ENCODE data around the gene STX12.
"Not testable (repeated sequence)": the region's sequence is repeated elsewhere in the genome, so short reads cannot be mapped to it uniquely, and the experiment has no call there.

The STX12 gene

DNA sequence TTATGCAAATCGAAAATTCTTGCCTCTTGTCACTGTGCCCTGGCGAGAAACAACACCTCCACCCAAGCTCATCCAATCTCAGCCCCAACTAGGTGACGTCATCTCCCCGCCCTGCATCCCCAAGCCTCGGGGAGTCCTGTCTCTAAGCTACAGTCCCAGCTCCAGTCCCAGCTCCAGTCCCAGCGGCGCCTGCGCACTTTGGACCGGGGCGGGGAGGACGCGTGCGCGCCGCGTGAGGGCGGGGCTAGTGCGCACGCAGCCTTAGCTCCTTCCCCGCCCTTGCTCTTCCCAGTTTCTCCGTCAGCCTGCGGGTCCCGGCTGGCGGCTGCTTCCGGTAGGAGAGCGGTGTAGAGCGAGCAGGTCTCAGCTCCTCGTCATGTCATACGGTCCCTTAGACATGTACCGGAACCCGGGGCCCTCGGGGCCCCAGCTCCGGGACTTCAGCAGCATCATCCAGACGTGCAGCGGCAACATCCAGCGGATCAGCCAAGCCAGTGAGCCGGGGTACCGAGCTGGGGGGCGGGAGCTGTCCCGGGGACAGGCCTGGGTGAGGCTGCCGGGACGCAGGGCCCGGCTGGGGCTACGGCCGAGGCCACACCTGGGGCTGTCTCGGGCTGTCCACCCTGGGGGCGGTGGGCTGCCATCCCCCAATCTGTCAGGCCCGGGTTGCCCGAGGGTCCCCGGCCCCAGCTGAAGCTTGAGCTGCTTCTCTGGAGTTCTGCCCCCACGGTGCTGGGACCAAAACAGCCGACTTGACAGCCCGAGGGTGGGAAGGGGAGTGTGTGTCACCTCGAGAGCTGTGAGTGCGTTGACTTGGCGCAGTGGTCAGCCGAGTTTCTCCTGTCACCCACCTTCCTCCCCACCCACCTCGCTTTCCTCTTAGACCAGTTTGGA lies at the start of gene STX12:
TSS of gene STX12 (plus strand) at position 288 of the 894 bp plus-strand sequence. CDS start at position 377, 89 bp downstream.
- peak; percentile 99 for DNase-seq

DNA sequence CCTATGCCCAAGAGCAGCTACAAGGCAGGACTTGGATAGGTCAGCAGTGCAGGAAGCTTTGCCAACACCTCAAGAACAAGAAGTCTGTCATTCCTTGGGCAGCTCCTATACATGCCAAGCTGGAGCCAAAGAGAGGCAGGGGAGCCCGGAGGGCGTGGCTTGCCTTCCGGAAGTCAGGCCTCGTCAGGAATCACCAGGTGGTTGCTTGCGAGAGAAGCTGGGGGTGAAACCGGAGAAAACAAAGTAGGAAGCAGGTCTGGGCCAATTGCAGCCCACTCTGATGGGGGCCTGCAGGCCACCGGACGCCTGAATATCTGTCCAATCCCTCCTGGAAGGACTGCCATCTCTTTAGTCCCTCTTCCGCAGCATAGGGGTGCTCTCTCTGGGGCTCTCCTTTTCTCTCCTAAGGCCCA lies 48.1 kb upstream of the STX12 start:
- no peak for DNase-seq

DNA sequence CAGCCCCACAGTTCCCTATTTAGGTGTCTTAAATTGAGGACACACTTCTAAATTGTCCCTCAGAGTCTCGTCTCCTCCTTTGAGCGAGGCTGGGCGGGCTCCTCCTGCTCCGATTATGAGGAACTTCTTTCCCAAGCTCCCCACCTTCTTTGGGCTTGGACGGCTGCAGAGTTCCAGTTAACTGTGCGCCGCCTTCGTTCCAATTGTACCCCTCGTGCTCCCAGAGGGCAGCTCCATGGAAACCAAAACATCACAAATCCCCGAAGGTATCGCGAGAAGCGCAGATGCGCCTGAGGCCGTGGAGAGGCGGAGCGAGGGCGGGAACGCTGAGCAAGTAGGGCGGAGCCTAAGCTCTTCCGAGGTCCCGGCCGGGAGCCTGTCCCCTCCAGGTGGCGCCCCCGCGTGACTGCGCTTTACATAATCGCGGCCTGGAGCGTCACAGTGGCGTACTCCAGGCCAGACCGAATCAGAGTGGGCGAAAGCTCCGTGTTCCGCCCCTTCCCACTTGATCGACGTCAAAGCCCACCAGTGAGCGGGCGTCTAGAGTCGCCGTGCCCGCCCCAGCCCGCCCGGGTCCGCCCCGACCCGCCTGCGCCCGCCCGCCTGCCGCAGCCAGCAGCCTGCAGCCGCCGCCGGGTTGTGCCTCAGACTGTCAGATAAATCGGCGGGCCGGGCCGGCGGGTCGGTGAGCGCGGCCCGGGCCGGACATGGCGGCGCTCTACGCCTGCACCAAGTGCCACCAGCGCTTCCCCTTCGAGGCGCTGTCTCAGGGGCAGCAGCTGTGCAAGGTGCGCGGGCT lies 47.4 kb upstream of the STX12 start, which contains the start of gene FAM76A:
TSS of gene FAM76A (plus strand) at position 588 of the 799 bp plus-strand sequence. CDS start at position 708, 120 bp downstream.
- peak; percentile 100 for DNase-seq

DNA sequence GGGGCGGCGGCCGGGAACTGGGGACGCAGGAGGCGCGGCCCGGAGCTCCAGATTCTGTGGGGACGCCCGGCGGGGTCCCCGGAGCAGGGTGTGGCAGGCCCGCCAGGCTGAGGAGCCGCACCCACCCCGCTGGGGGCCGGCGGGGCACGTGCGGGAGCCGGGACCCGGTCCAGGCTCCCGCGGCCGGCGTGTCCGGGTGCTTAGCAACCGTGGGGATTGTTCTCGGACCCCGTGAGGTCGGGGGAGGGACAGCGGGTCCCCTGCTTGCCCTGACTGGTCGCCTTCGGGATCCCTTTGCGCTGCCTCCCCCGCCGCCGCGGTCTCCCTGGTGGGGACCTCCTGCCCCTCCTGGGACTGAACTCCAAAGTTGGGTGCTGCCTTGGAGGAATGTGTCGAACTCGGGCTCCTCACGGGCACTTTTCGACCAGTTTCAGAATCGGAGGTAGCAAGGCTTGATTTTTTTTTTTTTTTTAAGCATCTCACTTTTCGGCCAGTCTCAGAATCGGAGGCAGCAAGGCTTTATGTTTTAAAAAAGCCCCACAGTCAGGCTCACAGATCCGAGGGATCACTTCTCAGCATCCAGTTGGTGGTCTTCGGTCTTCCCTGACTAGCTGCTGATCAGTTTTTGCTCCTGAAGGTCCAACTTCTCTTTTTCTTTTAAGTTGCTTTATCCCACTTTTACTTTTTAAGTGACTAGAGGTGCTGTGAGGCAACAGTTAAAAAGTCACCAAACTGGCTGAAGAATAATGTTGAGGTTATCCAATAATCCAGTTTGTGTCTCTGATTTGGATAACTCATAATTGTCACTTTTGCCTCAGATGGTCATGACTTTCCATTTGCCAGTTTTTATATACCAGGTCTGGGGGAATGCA lies 46.6 kb upstream of the STX12 start:
- DNase-seq, result no peak

DNA sequence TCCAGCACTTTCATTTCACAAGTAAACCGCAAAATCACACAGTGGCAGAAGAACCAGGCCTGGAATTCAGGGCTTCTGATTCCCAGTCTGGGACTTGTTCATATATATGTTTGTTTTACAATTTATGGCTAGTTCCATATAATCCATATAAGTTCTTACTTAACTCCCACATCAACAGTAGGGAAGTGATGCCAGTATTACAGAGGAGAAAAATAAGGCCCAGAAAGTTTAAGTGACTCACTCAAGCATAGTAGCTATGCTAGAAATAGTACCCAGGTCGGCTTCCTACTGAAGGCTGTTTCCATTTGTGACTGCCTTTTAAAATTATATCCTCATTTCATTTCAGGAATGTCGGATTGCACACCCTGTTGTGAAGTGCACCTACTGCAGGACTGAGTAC lies 45.9 kb upstream of the STX12 start:
- DNase-seq, result no peak

DNA sequence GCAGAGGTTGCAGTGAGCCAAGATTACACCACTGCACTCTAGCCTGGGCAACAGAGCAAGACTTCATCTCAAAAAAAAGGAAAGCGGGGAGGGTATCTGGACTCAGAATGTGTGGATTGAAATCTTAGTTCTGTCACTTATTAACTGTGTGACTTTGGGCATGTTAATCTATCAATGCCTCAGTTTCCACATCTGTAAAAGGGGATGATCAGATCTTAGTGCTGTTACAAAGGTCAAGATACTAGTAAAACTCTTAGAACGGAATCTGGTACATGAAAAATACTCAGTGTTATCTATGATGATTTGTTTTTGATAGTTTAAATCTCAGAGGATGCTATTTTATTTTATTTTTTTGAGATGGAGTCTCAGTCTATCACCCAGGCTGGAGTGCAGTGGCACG lies 36.8 kb upstream of the STX12 start:
- DNase-seq, result no peak

DNA sequence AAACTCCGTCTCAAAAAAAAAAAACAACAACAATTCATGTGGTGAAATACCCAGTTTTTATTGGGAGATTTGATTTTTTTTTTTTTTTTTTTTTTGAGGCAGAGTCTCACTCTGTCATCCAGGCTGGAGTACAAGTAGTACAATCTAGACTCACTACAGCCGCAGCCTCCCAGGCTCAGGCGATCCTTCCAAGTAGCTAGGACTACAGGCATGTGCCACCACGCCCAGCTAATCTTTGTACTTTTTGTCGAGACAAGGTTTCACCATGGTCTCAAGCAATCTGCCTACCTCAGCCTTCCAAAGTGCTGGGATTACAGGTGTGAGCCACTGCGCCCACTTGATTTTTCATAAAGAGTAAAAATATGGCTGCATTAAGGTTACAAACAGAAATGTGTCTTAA lies 31.9 kb upstream of the STX12 start:
- no peak for DNase-seq

DNA sequence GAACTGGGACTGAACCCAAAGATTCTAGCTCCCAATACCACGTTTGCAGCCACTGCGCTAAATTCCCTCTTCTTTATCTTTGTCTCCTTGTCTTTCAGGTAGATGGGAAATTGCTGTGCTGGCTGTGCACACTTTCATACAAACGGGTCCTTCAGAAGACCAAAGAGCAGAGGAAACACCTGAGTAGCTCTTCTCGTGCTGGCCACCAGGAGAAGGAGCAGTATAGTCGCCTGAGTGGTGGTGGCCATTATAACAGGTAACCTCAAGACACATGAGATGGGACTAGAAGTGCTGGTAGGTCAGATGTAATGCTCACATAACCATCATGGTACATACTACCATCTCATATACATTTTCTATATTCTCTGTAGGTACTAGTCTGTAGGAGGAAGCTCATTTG lies 28.5 kb upstream of the STX12 start:
- no peak for DNase-seq

DNA sequence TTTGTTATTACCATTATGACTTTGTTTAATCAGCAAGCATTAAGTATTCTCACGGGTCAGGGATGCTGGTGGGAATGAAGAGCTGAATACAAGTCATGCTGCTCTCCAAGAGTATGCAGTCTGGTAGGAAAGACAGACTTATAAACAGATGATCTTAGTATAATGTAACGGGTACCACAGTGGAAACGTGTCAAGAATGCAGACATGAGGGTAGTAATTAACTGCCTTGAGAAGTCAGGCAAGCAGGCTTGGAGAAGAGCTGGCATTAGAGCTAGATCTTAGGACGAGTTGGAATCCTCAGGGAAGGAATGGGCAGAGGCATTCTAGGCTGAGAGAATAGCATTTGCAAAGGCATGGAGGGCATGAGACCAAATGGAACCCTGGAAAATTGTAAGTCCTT lies 27.6 kb upstream of the STX12 start:
- DNase-seq, result no peak

DNA sequence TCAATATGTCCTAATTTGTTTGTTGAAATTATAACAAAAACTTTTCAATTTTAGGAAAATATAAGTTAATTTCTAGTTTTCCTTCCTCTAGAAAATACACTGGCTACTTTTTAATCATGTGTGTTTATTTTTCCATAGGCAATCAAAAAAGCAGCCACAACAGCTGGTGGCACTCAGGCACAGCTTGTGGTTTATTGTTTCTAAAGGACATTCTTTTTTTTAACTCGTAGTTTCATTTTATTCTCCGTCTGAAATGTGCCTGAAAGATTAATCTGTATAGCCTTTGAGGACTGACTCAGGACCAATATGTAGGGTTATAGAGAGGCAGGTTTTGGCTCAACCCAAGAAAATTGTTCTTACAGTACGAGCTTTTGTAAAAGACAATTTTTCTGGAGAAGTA lies 20.7 kb upstream of the STX12 start:
- DNase-seq, result no peak

DNA sequence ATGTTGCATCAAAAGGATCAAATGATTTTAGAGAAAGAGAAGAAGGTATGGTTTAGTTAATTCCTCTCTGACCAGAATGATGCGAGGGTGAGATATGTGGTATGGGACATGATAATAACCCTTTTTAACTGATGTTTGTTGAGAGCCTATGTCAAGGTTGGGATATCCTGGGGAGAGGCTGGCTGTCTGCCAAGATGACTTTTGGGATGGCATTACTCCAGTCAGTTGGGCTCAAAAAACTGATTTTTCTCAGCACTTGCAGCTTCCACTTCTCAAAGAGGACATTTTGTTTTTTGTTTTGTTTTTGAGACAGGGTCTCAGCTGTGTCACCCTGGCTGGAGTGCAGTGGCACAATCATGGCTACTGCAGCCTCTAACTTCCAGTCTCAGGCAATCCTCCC lies 17.7 kb upstream of the STX12 start:
- DNase-seq, result no peak

DNA sequence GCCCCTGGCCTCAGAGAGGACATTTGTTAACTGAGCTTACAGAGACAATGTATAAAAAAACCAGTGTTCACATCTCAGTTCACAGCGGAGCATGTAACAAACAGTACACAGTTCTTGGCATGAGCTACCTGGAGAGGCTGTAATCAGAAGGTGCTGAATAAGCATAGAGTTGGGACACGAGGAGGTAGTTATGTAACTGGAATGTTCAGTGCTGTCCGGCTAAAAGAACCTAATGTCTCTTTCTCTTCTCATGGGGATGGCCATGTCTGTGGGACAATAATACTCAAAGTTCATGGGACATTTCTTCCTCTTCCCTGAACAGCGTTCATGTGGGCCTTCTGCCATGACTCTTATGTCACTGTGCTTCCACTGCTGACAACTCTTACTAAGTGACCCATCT lies 17.2 kb upstream of the STX12 start:
- no peak for DNase-seq

DNA sequence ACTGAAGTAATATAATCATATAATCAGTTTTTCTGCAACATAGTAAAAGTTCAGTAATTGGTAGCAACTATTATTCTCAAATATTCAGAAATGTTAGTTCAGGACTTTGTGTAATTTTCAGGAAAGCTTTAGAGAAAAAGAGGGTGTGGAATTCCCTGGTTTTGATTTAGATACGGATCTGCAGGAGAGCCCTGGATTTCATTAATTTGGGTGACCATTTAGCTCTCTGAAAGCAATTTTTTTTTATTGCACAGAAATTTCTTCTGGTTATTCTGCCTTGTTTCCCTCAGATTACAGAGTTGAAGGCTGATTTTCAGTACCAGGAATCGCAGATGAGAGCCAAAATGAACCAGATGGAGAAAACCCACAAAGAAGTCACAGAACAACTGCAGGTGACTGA lies 13.8 kb upstream of the STX12 start:
- no peak for DNase-seq

DNA sequence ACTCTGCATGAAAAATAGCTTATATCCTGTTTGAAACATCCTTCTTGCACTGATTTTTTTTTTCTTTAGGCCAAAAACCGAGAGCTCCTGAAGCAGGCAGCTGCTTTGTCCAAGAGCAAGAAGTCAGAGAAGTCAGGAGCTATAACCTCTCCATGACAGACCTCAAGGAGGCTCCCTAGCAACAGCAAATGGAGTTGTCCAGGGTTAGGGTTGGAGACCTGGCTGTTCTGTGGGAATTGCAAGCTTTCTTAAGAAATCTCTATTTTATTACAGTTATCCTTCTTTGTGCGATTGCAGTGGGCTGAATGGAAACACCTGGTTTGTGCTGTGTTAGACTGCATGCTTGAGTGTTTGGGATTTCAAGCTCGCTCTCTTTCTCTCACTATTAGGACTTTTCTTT lies 12.6 kb upstream of the STX12 start:
- no peak for DNase-seq

DNA sequence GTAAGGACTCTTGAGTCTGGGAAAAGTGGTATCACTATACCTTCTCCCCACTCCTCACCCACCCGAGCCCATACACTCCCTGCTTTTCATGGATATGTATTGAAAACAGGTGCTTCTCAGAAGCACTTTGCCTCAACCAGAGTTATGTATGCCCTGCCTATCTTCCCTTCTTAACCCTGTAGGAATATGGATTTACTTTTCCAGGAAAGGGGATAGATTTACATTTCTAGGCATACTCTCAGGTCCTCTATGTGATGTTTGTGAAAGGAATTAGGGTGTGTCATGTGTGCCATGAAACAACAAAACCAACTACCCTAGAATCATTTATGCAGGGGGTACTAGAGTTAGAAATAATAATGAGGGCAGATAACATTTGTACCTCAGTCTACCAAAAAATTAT lies 11.0 kb upstream of the STX12 start:
- no peak for DNase-seq

DNA sequence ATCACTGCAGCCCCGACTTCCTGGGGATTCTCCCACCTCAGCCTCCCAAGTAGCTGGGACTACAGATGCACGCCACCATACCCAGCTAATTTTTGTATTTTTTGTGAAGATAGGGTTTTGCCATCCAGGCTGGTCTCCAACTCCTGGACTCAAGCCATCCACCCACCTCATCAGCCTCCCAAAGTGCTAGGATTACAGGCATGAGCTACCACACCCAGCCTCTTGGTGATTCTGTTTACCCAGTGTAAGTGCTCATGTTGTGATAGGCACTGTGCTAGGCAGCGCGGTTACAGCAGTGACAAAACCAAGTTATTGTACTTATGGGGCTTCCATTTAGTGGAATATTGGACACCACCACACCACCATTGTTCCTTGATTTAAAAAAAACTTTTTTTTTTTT lies 9.7 kb upstream of the STX12 start:
- DNase-seq, result no peak

DNA sequence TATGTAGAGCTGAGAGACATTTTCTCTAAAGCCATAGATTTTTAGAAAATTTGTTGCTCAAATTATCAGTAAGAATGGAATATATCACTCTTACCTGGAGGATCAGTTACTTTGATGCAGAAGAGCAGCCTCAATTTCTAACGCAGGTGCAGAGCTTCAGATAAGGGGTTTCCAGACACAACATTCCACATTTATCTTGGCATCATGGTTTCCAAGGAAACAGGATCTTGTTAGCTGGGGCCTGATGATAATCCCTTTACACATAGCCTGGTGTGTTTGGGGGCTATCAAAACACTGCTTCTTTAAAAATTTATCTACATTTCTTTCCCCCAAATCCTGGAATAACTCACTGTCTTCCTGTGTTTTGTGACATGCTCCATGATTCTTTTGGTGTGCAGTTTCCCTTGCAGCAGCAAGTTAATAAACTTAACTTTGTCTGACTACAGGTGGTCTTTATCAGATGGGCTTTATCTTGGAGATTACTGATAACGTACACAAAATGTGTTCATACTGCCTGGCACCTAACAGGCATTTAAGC lies 2.7 kb upstream of the STX12 start:
- DNase-seq, result no peak

DNA sequence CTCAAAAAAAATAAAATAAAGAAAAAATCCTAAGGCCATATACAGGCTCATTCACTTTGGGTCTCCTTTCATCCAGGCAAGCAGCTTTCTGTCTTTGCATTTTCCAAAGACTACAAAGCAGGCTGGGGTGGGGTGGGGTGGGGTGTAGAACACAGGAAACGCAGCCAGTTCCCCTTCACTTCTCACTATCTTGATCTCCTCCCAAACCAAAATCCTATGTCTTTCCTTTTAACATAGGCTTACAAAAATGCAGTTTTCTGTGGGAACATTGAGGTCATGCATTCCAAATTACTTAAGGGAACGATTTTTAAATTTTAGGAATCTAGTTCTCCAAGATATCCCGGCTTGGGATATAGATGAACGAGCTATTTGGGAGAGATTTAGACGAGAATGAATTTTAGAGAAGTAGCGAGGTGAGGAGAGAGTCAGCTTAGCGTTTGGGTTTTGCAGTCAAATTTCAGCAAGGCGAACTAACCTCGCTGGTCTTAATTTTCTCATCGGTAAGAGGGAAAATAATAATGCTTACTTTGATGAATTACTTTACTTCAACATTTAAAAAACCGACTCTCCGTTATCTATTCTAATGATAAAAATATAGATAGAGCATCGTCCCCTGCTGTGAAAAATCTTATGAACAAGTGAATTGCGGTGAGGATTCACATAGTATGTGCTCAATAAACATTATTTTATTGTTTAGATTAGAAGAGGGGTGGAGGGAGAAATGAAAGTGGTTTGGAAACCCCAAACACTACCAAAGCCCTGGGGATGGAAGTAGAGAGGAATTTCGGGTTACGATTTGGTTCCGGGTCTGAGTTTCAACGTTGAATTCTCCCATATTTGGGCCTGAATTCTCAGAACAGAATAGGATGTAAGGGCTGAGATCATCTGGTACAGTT lies 735 bp upstream of the STX12 start:
- DNase-seq, result peak; percentile 53

DNA sequence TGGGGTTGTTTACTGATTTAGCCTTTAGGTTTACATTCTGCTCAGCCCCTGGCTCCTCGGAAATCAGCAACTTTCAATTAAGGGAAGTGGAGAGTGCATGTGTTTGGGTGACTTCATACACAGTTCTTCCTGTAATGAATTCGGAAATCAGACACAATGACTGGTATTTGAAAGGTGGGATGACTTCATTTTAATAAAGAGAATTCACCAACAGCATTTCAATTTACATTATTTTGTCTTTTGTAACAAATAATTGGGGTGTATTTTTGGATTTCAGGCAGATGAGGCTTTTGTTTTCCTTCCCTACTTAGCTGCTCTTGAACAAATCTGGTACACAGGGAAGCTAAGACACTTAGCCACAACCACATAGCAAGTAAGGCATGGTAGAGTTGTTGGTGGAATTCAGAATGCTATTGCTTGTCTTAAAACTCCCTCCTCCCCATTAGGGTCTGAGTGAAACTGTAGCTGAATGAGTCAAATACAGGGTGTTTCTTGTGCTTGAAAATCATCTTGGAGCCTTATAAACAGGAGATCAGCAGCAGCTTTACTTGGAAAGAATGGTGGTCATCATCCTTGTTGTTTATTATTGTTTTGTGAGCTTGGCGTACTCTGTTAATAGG lies 917 bp downstream of the STX12 start:
- DNase-seq, result no peak

DNA sequence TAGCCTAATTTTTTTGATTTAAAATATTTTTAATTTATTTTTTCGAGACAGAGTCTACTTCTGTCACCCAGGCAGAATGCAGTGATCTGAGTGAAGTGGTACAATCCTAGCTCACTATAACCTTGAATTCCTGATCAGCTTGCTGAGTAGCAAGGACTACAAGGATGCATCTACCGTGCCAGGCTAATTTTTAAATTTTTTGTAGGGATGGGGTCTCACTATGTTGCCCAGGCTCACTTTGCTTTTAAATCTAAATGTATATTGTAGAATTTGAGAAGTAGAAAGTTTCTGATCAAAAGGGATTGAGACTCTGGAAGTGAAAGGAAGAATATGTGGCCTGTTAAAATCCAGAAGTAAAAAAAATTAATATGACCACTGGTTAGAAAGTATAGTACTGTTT lies 1.6 kb downstream of the STX12 start:
- no peak for DNase-seq

DNA sequence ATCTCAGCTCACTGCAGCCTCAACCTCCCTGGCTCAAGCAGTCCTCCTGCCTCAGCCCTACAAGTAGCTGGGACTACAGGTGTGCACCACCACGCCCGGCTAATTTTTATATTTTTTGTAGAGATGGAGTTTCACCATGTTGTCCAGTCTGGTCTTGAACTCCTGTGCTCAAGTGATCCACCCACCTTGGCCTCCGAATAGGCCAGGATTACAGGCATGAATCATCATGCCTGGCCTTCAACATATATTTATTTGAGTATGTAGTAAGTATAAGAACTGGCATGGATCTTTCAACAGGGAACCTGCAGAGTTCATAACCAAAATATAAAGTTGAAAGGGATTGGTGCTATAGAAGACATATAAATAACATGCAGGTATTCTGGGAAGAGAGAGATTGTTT lies 2.3 kb downstream of the STX12 start:
- not testable (repeated sequence) for DNase-seq

Data from right forelimb (tissue), 1 donor.